NCI-H187 treated with DMSO at 0.1 percent for 48 hours (cell line): ENCODE results near the gene KCNIP4.

Experiments used
- DNase-seq: peaks from one replicate; lab custom pipeline; 2025; lab: John Stamatoyannopoulos, UW

KCNIP4 gene

GRCh38 chr4:21685911-21686310, 262.7 kb downstream of the KCNIP4 start:
- no peak for DNase-seq

GRCh38 chr4:21680326-21680898, 268.2 kb downstream of the KCNIP4 start:
- no peak for DNase-seq

- DNase-seq, result no peak
These were observed 269.9 kb downstream of the KCNIP4 start for GRCh38 chr4:21678711-21679110.

GRCh38 chr4:21677173-21677572, 271.4 kb downstream of the KCNIP4 start:
- no peak for DNase-seq

GRCh38 chr4:21664355-21664754, 284.2 kb downstream of the KCNIP4 start:
- no peak for DNase-seq

- no peak for DNase-seq
These were observed 291.7 kb downstream of the KCNIP4 start for GRCh38 chr4:21656832-21657231.

- no peak for DNase-seq
These were observed 293.5 kb downstream of the KCNIP4 start for GRCh38 chr4:21655031-21655430.

- no peak for DNase-seq
These were observed 295.9 kb downstream of the KCNIP4 start for GRCh38 chr4:21652508-21653231.

GRCh38 chr4:21649391-21650090, 299.0 kb downstream of the KCNIP4 start:
- no peak for DNase-seq

- DNase-seq, result no peak
These were observed 302.8 kb downstream of the KCNIP4 start for GRCh38 chr4:21645776-21646175.

- DNase-seq, result no peak
These were observed 306.9 kb downstream of the KCNIP4 start for GRCh38 chr4:21641696-21642095.

- DNase-seq, result no peak
These were observed 310.3 kb downstream of the KCNIP4 start for GRCh38 chr4:21638171-21638725.

- no peak for DNase-seq
These were observed 319.5 kb downstream of the KCNIP4 start for GRCh38 chr4:21628916-21629610.

- no peak for DNase-seq
These were observed 320.4 kb downstream of the KCNIP4 start for GRCh38 chr4:21628116-21628670.

GRCh38 chr4:21625447-21625846, 323.1 kb downstream of the KCNIP4 start:
- DNase-seq, result no peak

- no peak for DNase-seq
These were observed 343.6 kb downstream of the KCNIP4 start for GRCh38 chr4:21605006-21605405.

- DNase-seq, result no peak
These were observed 352.1 kb downstream of the KCNIP4 start for GRCh38 chr4:21596521-21596920.

GRCh38 chr4:21593671-21594001, 354.9 kb downstream of the KCNIP4 start:
- DNase-seq, result no peak

- DNase-seq, result no peak
These were observed 355.5 kb downstream of the KCNIP4 start for GRCh38 chr4:21592970-21593670.

GRCh38 chr4:21577056-21577455, 371.5 kb downstream of the KCNIP4 start:
- DNase-seq, result no peak

GRCh38 chr4:21571100-21571499, 377.5 kb downstream of the KCNIP4 start:
- DNase-seq, result no peak

- DNase-seq, result no peak
These were observed 378.9 kb downstream of the KCNIP4 start for GRCh38 chr4:21569638-21570037.
